PC-3 (cell line): ENCODE data around the gene SBNO2. TPM values are rescaled to one million over a fixed set of nuclear protein-coding genes. Genes with fewer than 3 reads are reported as not detected.

Experiments
- ATAC-seq: fragments of 200-7000 bp; cut with Tn5 transposase; 2 replicates; pipeline ENCODE4 v1.9.1; 2020; ENCODE audit warnings: mild to moderate bottlenecking, moderate library complexity
- BruUV-seq: library from RNA; stranded (reverse); fragments of 400-500 nt; replicated peaks from 2 replicates; lab custom pipeline; 2021; lab: Mats Ljungman, UMichigan
- CTCF ChIA-PET: fragments of 300-600 bp; sonication (Branson Sonifier 250); formaldehyde crosslinking; loops from one replicate; lab custom pipeline; 2022; ENCODE audit warnings: antibody characterized with exemption; lab: Charles Lee
- POLR2A ChIA-PET: fragments of 300-600 bp; sonication (Branson Sonifier 250); formaldehyde crosslinking; loops from one replicate; lab custom pipeline; 2022; ENCODE audit warnings: antibody characterized with exemption; ENCODE audit not compliant: unreplicated experiment; lab: Charles Lee
- DNase-seq: peaks from one replicate; pipeline ENCODE4 v3.0.0-alpha.2; 2015
- H2AFZ ChIP-seq: fragments of 300-600 bp; sonication (generic); 2 replicates; pipeline ENCODE4 v1.6.0; 2016; ENCODE audit warnings: antibody characterized with exemption, low read length
- H3F3A ChIP-seq: fragments of 300-600 bp; sonication (generic); one replicate; pipeline ENCODE4 v1.6.0; 2017; ENCODE audit warnings: antibody characterized with exemption, low read length, control low read depth, mild to moderate bottlenecking; ENCODE audit not compliant: unreplicated experiment
- H3K27ac ChIP-seq: fragments of 300-600 bp; sonication (generic); 2 replicates; pipeline ENCODE4 v1.5.1; 2016; ENCODE audit warnings: mild to moderate bottlenecking, low read length
- H3K27me3 ChIP-seq: fragments of 300-600 bp; sonication (generic); 2 replicates; pipeline ENCODE4 v1.6.1; 2016; ENCODE audit warnings: low read length, mixed read lengths
- H3K36me3 ChIP-seq: fragments of 300-600 bp; sonication (generic); 2 replicates; pipeline ENCODE4 v1.6.1; 2016; ENCODE audit warnings: low read depth, mixed run types, low read length, mixed read lengths
- H3K4me1 ChIP-seq: fragments of 300-600 bp; sonication (generic); 2 replicates; pipeline ENCODE4 v1.5.1; 2016; ENCODE audit warnings: low read length; ENCODE audit not compliant: insufficient read depth
- H3K4me2 ChIP-seq: fragments of 300-600 bp; sonication (generic); 2 replicates; pipeline ENCODE4 v1.6.0; 2016; ENCODE audit warnings: low read length
- H3K4me3 ChIP-seq: fragments of 300-600 bp; sonication (generic); 2 replicates; pipeline ENCODE4 v1.5.1; 2016; ENCODE audit warnings: mild to moderate bottlenecking, low read length, mixed read lengths
- H3K79me2 ChIP-seq: fragments of 300-600 bp; sonication (generic); 2 replicates; pipeline ENCODE4 v1.6.1; 2017; ENCODE audit warnings: low read length, mixed read lengths
- H3K9ac ChIP-seq: fragments of 300-600 bp; sonication (generic); 2 replicates; pipeline ENCODE4 v1.6.0; 2016; ENCODE audit warnings: mild to moderate bottlenecking, low read length
- H3K9me2 ChIP-seq: fragments of 300-600 bp; sonication (generic); replicated peaks from 2 replicates; pipeline ENCODE4 v1.6.1; 2016; ENCODE audit warnings: mixed run types, low read length, mixed read lengths
- H3K9me3 ChIP-seq: fragments of 300-600 bp; sonication (generic); 2 replicates; pipeline ENCODE4 v1.6.1; 2016; ENCODE audit warnings: low read length, mixed read lengths
- H4K20me1 ChIP-seq: fragments of 300-600 bp; sonication (generic); 2 replicates; pipeline ENCODE4 v1.6.1; 2016; ENCODE audit warnings: low read length, mixed read lengths
- EZH2 ChIP-seq: fragments of 300-600 bp; sonication (generic); IDR thresholded peaks from one replicate; pipeline ENCODE4 v1.6.1; 2017; ENCODE audit warnings: antibody characterized with exemption, mild to moderate bottlenecking, low read length; ENCODE audit not compliant: unreplicated experiment
- EZH2phosphoT487 ChIP-seq: fragments of 300-600 bp; sonication (generic); IDR thresholded peaks from 2 replicates; pipeline ENCODE4 v1.6.1; 2018; ENCODE audit warnings: mild to moderate bottlenecking, antibody characterized with exemption, low read length, borderline replicate concordance
- intact Hi-C: fragments of 100-400 bp; cut with micrococcal nuclease; formaldehyde crosslinking; loops from 2 replicates; pipeline ENCODE4 v1.9.0; 2023
- total RNA-seq: library from RNA; depleted of rRNA; stranded (reverse); fragments of >200 nt; gene quantifications from 2 replicates; pipeline ENCODE4 v1.2.3, GENCODE V29; 2014
- TF ChIP-seq, protein P1 (sequence below): fragments of 300-600 bp; sonication (generic); conservative IDR thresholded peaks from 2 replicates; pipeline ENCODE4 v1.5.1; 2017; ENCODE audit warnings: antibody characterized with exemption, low read depth, mild to moderate bottlenecking, low read length

SBNO2 gene
- total RNA-seq, 1 experiment from 2014 or later = 62.4 TPM

DNA sequence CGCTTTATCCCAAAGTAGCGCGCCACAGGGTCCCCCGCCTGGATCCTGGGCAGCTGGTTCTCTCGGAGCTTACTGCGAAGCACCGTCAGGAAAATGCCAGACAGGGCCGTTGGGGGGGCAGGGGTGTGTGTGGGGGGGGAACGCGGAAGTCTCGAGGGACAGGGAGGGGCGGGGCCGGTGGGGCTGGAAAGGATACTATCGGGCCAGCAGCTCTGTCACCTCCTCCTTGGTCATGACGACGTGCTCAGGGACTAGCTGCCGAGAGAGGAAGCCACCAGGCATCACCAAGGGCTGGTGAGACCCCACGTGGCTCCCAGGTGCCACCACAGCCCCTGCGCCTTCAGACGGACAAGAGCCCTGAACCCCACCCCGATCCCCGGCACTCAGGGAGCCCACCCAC is 84.2 kb downstream of the SBNO2 start:
- no peaks in the 10 kb centered on the region for H3K36me3 ChIP-seq
- TF ChIP-seq EZH2phosphoT487 (no peak), EZH2 (no peak)
- TF ChIP-seq, protein P1, sequence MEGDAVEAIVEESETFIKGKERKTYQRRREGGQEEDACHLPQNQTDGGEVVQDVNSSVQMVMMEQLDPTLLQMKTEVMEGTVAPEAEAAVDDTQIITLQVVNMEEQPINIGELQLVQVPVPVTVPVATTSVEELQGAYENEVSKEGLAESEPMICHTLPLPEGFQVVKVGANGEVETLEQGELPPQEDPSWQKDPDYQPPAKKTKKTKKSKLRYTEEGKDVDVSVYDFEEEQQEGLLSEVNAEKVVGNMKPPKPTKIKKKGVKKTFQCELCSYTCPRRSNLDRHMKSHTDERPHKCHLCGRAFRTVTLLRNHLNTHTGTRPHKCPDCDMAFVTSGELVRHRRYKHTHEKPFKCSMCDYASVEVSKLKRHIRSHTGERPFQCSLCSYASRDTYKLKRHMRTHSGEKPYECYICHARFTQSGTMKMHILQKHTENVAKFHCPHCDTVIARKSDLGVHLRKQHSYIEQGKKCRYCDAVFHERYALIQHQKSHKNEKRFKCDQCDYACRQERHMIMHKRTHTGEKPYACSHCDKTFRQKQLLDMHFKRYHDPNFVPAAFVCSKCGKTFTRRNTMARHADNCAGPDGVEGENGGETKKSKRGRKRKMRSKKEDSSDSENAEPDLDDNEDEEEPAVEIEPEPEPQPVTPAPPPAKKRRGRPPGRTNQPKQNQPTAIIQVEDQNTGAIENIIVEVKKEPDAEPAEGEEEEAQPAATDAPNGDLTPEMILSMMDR = no peak
- H3K27ac ChIP-seq = no peak overlapping the region
- ATAC-seq (no peak), DNase-seq (no peak)
- H3F3A ChIP-seq = no peaks in the 10 kb centered on the region
- no peaks in the 10 kb centered on the region for H3K9me2 ChIP-seq
- H3K9ac ChIP-seq = no peak overlapping the region
- ChIA-PET CTCF (no interaction called here), POLR2A (no interaction called here)
- H3K4me1 ChIP-seq = peaks cover 7% of the 10 kb centered on the region; the same call in 1 of the 2 replicates
- H2AFZ ChIP-seq = no peak overlapping the region
- no peaks in the 10 kb centered on the region for H3K27me3 ChIP-seq
- intact Hi-C loops = no loop called here
- H4K20me1 ChIP-seq = peaks cover 10% of the 10 kb centered on the region; the same call in 1 of the 2 replicates
- peaks cover 27% of the 10 kb centered on the region for H3K79me2 ChIP-seq
- BruUV-seq = no TSS peak
- no peaks in the 10 kb centered on the region for H3K9me3 ChIP-seq
- H3K4me3 ChIP-seq = no peak overlapping the region
- H3K4me2 ChIP-seq = no peak overlapping the region

DNA sequence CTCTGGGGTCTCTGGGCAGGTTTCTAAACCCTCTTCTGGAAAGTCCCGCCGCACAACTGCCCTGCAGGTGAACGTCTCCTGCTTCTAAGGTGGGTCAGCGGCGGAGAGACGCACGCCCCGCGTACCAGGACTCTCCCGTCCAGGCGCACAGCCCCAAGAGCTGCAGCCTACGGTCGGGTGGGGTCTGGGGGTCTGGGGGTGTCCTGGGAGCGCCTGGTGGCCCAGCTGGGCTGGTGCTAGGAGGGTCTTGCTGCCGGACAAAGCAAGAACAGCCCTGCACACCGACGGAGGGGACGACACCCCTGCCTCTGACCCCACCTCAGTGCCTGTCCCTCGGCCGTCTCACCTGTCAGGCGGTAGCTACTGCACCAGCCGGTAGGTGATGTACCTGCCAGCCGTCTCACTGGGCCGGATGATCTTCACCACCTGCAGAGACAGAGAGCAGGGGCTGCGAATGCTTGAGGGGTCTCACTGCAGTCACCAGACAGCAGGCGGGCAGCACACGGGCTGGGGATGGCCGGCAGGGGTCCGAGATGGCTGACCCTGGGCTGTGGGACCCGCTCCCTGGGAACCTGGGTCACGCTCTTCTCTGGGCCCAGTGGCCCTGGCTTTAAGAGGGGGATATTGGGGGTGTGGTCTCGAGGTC is 84.8 kb downstream of the SBNO2 start:
- POLR2A ChIA-PET = no interaction called here

More for the DNA sequence above, 84.8 kb downstream of the SBNO2 start:
- Histone ChIP-seq H2AFZ (no peak overlapping the region), H3K9me2 (no peaks in the 10 kb centered on the region), H3K79me2 (peaks cover 20% of the 10 kb centered on the region), H3K9me3 (no peaks in the 10 kb centered on the region), H3K36me3 (no peaks in the 10 kb centered on the region), H3K4me1 (peaks cover 7% of the 10 kb centered on the region; the same call in 1 of the 2 replicates), H3K4me3 (no peak overlapping the region), H3K9ac (no peak overlapping the region), H3K27ac (no peak overlapping the region), H3K27me3 (no peaks in the 10 kb centered on the region), H3K4me2 (no peak overlapping the region), H3F3A (no peaks in the 10 kb centered on the region), H4K20me1 (peaks cover 8% of the 10 kb centered on the region; the same call in 1 of the 2 replicates)
- DNase-seq (no peak), ATAC-seq (no peak)
- intact Hi-C loops = no loop called here
- CTCF ChIA-PET = no interaction called here
- TF ChIP-seq, protein P1 = no peak
- TF ChIP-seq EZH2phosphoT487 = no peak
- TF ChIP-seq EZH2 = no peak
- BruUV-seq = no TSS peak
